Left hindlimb (tissue), 1 donor: ENCODE data around the gene LRRC1.

ENCODE experiments used
- DNase-seq: peaks from one replicate; pipeline ENCODE4 v3.0.0-alpha.2; 2018

Gene LRRC1

DNA sequence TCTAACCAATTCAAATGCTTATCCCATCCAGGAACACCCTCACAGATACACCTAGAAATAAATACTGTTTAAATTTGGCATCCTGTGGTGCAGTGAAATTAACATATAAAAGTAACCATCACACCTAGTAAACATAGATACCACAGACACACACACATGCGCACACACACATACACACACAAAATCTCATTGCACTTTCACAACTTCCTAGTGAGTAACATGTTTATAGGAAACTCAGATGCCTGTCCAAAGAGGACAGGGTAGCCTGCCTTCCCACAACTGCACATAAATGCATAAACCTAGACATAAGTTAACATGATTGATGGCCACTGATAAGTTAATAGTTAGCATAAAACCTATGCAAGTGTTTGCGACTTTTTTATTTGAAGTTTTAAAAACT is 56.8 kb downstream of the LRRC1 start:
- no peak for DNase-seq

DNA sequence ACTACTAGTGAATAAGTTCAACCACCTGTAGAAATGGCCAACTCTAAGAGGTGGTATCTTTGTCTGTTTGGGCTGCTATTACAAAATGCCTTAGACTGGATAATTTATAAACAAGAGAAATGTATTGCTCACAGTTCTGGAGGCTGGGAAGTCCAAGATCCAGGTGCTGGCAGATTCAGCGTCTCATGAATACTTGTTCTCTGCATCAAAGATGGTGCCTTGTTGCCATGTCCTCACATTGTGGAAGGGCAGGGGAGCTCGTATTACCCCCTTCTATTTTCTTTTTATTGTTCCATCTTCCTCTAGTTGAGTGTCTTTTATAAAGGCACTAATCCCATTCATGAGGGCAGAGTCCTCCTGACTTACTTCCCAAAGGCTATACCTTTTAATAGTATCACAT is 58.0 kb downstream of the LRRC1 start:
- DNase-seq: no peak

DNA sequence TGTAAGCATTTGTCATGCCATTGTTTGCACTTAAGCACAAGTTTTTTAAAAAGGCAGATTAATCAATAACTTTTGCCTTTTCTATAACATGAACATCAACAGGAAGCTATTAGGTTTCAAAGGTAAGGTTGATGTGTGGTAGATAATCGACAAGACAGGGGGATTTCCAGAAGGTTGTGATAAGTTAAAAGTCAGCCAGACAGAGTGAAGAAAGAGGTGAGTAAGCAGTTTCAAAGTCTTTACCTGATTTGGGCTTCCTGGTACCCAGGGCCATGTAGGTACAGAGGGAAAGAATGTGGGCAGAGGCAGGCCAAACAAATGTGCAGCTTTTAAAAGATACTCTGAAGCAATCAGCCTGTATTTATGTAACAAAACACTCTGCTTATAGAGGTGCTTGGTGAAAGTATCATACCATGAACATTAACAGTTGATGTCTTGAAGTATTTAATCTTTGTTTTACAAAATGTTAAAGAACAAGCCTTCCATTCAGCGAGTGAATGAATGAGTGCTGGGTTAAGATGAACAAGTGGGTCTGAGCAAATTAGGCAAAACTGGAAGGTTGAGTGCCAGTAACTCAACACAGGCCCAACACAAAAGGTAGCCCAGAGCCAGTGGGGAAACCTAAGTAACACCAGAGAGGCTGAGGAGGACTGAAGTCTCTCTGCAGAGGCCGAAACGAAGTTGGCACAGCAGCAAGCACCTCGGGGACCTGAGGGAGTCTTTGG is 60.2 kb downstream of the LRRC1 start:
- no peak for DNase-seq

DNA sequence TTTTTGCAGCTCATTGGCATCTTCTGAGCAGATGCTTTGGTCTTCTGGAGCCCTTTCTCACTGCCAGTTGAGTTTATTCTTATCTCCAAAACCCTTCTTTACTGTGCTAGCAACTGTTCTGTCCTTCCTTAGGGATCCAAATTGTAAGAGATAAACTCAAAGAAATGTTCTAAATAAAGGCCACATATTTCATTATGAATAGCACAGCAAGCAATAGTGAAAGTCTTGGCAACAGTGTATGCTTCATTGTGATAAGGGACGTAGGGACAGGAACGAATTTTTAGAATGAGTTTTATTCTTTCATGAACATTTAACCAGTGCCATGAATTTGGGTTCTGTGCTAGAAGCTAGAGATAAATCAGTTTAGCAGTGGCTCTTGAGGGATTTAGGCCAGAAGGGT is 61.1 kb downstream of the LRRC1 start:
- DNase-seq: no peak

DNA sequence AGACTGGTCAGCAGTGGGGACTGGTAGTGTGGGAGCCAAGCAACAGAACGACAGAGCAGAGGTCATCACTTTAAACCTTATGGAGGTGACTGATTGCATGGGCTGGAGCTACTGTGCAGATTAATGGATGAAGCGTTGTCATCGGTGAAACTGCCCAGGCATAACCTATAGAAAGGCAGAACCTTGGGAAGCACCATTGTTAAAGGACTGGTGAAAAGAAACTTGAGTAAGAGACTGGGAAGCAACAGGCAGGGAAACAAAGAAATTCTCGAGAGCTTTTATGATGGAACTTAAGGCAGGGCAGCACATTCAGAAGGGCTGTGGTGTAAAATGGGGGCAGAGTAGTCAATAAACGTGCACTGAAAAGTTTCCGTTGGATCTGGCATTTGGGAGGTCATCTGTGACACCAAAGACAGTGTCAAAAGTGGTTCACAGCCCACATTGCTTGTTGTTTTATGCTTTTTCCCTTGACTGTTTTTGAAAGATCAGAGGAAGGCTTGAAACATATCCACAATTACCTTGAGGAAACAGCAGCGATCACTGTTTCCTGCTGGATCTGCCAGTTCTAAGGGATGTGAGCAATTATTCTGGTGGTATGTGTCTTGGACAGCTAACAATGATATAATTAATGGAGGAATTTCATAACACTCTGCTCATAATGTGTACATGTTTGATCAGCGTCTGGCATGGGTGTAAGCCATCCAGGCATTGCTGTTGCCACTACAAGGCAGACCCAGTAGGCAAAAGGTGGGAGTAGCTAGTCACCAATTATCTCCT is 62.7 kb downstream of the LRRC1 start:
- no peak for DNase-seq

DNA sequence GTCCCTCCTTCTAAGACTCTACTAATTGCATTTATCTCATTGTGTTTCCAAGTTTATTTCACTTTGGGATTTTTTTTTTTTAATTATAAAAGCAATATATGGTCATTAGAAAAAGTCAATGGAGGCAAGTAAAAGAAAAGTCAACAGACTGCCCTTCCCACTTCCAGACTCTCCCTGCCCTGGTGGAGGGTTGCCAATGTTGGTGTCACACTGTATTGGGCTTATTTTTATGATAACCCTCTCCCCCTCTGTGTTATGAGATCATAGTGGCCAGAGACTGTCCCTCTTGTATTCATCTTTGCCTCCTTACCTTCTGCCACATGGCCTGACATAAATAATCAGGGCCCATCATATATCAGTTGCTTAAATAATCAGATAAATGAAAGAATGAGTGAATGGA is 63.4 kb downstream of the LRRC1 start:
- DNase-seq: no peak

DNA sequence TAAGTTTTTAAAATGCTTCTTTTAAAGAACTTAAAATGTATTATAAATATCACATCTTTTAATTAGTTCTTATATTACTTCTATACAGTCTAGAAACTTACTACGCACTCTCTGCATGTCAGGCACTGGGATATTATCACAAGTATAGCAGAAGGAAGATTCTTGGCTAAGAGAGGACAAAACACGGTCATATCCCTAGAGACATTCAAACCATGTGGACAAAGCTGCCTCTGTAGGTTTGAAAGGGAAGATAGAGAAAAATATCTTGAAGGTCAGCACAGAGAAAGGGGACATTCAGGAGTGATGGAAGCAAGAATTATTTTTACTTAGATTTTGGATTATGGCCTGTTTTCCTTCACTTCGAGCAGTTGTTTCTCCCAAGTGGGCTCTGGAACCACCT is 64.1 kb downstream of the LRRC1 start:
- no peak for DNase-seq

DNA sequence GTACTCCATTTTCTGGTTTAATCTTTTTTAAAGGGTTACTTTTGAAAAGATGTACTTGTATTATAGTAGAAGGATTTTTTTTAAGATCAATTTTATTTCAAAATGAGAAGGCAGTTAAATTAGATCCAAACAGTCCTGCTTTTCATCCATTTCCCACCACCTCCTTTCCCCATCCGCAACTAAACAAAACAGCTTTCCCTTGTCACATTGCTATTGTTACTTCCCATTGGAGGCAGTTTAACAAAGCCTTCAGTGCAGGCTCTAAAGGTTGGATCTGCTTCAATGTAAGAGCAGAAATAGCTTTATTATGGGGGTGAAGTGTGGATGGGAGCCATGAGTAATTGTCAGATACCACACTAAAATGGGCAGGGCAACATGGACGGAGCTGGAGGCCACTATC is 65.7 kb downstream of the LRRC1 start:
- no peak for DNase-seq

DNA sequence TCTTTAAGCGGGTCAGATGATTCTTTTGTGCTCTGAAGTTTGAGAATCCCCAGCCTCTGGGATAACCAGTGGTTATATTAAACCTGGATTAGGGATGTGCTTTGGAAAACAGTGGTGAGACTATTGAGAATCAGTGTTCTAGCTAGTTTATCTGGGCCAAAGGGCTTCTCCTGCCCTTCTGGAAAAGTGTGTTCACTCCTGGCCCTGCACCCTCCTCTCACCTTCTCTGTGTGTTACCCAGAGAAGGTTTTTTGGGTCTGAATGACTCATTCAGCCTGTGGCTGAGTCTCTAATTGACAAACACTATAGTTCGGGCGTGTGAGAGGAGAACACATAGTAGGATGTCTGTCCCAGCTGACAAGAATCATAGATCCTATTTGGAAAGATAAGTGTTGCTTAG is 66.7 kb downstream of the LRRC1 start:
- DNase-seq: no peak

DNA sequence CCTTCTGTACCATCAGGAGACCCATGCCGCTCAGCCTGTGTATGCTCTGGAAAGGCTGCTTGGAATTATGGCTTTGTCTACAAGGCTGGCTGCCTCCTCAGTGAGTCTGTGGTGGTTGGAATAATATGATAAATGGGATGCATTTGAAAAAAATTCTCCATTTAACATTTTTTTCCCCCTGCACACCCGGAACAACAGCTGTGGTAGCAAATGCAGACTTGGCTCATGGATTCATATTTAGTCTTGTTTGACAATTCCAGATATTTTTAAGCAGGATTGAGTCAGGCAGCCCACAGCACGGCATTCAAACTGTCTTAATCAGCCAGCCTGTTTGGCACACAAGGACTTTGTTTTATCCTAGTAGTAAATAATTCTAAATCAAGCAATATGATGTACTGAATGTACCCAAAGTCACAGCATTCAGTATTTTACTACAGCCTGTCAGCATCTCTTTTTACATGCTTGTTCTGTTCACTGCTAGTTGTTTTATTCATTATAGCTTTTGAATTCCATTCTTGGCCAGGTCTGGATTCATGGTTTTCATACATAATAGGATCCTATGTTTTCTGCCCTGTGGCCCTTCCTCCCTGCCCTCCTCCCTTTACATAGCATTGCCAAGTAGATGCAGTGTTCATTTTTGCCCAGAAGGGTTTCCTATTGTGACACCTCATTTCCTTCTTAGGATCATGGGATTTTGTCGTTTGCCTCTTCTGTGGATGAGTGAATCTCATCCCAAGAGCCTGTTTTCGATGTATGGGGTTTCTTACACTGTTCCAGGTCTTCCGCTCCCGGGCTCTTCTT is 68.1 kb downstream of the LRRC1 start:
- peak; percentile 61 for DNase-seq

DNA sequence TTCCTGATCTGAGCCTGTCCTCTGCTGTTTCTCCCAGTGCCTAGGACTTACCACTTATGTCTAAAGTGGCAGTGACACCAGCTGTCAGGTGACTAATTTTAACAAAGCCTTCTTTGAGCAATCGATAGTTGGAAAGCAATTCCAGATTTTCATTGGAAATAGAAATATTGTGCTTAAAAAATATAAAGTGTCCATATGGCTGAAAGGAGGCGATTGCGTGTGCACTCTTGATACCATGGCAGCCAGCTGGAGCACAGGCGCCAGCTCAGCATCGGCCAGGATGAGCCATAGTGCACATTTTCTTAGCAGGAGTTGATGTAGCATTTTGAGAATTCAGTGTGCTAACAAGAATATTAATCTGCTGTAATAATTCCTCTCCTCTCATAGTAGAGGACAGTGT is 70.0 kb downstream of the LRRC1 start:
- DNase-seq: no peak

DNA sequence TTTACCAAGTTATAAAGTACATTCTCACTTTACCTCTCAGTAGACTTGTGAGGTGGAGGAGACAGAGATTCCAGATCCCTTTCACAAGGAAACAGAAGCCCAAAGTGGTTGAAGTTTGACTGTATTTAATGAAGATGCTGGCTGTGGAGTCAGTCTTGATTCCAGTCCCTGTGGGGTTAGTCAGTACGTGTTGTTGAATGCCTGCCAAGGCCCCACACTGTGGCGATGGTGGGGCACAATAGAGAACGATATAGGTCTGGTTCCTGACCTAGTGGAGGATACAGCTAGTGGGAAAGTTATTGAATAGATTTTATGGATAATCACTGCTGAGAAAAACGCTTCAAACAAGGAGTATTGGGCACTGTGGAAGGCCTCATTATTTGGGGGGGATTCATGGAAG is 71.4 kb downstream of the LRRC1 start:
- DNase-seq: no peak

DNA sequence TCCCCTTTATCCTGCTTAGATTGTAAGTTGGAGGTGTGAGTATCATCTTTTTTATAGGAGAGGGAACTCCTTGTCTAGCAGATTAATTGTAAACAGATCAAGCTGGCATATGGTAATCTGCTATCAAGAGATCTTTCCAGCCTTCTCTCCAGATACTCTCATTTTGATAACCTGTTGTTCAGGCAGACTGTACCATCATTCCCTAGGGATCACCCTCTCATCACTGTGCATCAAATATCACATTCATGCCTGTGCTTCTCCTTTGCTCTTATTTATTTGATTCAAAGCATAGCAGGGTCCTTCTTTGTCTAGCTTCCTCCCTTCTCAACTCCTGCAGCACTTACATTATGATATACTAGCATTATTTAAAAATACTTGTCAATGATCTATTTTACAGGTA is 73.8 kb downstream of the LRRC1 start:
- DNase-seq: no peak

DNA sequence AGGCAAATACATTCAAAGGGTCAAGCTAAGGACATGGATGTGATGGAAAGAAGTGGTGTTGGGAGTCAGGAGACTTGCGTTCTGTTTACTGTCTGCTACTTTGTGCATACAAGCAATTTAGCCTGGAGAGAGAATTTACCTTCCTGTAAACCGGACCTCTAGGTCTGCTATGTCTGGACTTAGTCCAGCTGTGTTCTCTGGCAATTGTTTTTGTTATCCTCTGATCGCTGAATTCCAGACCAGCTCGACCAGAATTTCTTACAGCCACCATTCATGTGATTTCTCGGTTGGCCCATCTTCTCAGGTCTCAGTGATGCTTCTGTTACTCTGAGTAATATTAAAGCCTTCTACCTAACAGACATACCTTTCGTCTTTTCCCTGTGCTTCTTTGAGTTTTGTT is 75.2 kb downstream of the LRRC1 start:
- DNase-seq: no peak

DNA sequence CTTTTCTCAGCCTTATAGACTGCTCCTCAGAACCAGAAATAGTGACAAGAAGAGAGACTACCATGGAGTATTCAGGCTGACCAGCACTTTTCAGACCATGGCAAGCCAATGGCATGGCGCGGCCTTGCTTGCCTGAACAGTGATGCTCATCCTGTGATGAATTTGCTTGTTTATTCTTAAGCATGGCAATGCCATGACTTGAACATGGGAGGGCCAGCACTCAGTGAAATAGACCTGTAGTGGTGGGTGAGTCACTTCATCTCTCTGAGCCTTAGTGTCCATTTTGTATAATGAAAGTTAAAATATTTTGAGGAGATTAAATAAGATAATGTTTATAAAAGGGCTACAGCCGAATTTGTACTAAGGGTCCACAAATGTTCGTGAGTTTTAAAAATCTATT is 79.1 kb downstream of the LRRC1 start:
- no peak for DNase-seq

DNA sequence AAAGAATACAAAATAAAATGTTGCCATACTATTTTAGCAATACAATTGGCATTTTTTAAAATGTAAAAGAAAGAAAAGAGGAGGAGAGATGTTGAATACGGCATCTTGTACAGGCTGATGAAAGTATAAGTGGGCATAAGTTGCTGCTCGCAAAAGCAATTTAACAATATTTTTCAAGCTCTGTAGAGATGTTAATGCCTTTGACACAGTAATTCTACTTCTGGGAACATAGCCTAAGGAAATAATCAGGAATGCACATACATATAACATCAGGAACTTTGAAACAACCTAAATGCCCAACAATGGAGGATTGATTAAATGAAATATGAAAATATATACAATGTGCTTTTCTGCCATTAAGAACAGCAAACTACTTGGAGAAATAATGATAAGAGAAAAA is 80.2 kb downstream of the LRRC1 start:
- no peak for DNase-seq

DNA sequence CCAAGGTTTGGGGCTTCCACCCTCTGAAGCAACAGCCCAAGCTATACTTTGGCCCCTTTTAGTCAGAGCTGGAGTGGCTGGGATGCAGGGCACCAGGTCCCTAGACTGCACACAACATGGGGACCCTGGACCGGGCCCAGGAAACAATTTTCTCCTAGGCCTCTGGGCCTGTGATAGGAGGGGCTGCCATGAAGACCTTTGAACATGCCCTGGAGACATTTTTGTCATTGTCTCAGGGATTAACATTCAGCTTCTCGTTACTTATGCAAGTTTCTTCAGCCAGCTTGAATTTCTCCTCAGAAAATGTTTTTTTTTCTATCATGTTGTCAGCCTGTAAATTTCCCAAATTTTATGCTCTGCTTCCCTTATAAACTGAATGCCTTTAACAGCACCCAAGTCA is 82.3 kb downstream of the LRRC1 start:
- no peak for DNase-seq

DNA sequence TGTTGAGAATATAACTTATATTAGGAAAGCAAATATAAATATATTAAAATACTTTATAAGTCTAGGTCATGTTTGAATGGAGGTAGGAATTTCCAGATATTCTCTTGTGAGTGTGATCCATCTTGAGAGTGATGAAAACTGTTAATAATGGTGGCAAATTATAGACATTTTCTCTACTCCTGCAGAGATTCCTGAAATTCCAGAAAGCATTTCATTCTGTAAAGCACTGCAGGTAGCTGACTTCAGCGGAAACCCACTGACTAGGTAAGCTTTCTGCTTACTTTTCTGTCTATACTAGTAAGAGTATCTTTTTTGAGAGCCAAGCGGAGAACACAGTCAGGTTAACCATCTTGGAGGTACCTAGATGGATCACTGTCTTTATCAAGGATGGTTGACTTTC is 84.0 kb downstream of the LRRC1 start:
- DNase-seq: no peak

DNA sequence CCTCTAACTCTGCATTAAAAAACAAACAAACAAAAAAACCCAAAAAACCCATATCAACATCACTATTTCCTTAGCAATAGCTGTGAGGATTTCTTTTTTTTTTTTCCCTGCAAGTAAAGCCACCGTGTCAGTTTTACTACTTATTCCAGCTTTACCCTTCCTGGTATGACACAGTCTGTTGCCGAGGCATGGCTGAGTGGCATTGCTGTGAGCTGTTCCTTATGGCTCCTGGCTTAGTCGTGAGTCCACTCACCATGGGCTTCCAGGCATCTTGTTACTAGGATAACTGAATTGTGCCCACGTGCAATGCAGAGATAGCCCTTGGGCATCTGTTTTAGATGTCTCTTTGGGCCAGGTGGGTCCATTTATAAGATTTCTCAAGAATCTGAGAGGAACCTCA is 84.8 kb downstream of the LRRC1 start:
- no peak for DNase-seq

DNA sequence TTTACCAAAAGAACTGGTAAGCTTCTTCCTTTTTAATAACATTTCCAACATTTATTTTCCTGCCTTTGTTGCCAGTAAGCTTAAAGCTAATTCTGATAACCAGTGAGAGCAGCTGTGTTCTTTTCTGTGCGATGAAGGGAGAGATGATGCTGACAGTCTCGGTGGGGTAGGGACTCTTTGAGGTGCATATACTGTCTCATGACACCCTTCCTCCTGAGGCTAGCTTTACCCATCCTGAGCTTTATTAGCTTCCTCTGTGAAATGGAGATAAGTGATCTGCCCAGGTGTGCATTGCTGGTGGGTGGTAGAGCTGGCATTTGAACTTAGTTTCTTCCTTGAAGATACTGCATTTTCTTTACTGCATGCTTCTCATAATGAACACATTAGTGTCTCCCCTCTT is 92.5 kb downstream of the LRRC1 start:
- no peak for DNase-seq

DNA sequence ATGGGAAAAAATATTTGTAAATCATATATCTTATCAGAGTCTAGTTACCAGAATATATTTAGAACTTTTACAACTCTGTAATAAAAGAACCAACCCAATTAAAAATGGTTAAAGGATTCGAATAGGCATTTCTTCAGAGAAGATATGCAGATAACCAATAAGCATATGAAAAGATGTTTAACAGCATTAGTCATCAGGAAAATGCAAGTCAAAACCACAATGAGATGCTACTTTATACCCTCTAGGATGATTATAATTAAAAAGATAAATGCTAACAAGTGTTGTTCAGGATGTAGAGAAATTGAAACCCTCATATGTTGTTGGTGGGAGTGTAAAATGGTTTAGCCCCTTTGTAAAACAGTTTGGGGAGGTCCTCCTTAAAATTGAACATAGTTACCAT is 94.1 kb downstream of the LRRC1 start:
- no peak for DNase-seq

DNA sequence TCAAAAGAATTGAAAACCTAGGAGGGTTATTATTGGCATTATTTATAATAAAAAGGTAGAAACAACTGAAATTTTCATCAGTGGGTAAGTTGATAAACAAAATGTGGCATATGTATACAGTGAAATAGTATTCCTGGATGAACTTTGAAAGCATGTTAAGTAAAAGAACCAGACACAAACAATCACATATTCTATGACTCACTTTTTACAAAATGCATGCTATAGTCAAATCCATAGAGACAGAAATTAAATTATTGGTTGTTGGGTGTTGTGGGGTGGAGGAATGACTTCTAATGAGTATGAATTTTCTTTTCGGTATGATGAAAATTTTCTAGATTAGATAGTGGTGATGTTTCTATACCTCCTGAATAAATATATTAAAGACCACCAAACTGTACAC is 94.6 kb downstream of the LRRC1 start:
- DNase-seq: no peak

DNA sequence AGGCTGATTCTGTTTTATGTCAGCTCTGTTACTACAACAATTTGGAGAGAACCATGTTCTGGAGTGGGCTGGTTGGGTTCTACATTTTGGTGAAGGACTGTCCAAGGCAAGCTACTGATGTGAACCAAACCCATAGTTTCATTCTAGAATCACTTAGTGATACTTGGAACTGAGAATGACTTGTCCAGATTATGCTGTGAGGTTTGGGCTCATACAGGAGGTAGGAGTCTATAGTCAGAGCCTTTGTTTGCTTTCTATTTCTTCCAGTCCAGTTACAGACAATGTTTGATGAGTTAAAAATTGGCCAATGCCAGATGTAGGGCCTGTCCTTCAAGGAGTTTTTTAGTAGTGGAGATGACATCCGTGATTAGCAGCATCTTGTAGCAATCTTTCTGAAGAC is 97.9 kb downstream of the LRRC1 start:
- no peak for DNase-seq

DNA sequence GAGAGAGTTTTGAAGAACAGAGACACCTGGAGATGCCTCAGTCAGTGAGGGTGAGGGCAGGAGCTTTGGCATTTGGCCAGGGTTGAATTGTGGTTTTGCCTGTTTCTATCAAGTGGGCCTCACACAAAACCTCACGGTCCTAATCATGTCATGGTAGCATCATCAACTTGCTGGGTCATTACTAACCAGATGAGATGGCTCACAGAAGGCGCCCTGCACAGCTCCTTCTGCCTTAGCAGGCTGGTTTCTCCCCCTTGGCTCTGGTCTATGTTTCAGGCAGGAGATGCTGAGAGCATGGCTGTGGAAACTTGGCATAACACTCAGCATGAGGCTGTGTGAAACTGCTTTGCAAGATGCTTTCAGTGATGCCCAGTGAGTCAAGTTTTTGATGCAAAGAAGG is 99.3 kb downstream of the LRRC1 start:
- peak; percentile 49 for DNase-seq
